ENCODE results near the gene PLCB4.
"Not testable (repeated sequence)": the region's sequence is repeated elsewhere in the genome, so short reads cannot be mapped to it uniquely, and the experiment has no call there.

Gene PLCB4

DNA sequence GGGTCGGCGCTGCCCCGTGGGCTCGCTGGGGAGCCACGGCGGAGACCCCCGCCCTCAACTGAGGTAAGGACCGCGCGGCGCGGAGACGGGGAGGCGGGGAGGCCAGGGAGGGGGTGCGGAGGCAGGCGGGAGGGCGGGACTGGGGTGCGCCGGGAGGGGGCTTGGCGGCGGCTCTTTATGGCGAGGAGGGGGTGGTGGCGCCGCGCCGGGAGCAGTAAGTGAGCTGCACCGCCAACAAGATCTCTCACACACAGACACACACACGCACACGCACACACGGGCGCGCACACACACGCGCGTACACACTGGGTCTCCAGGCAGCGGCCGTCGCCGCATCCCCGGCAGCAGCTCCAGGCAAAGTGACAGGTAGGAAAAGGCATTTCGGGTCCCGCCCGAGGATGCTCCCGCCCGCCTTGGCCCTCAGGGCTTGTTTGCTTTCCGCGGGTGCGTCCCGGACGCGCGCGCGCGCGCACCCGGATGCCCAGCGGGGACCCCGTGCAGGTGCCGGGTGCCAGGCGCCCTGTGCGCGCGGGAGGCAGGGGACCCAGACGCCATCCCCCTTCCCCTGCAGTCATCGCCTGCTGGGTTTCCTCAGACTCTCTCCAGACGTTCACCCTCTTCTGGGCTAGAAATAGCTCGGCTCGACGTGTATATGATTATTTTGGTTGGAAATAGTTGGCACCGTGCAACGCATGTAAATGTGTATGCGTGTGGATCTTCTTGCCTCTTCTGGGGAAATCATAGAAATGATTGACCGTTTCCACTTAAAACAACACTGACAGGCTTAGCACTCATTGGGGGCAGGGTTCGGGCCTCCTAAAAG, at the start of gene PLCB4:
TSS of gene PLCB4 (plus strand) at position 247 of the 823 bp plus-strand sequence. CDS start 238,728 bp downstream, outside the sequence.
- no peak for DNase-seq

DNA sequence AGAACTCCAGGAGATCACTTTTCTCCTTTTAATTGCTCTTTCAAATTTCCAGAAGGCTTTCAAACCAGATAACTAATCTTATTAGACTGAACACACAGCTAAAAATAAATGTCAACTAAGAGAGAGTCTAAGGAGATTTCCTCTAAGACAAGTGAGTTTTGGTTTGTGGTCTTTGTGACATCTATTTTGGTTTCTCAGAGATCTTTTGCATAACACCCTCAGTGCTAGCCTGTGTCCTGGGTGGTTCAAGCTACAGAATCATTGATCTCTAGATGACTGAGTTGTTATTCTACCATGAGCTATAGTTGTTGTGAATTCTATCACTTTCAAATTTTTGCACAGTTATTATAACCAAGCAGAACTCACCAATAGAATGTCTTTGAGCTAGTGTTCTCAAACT, 49.1 kb upstream of the PLCB4 start:
- no peak for DNase-seq

DNA sequence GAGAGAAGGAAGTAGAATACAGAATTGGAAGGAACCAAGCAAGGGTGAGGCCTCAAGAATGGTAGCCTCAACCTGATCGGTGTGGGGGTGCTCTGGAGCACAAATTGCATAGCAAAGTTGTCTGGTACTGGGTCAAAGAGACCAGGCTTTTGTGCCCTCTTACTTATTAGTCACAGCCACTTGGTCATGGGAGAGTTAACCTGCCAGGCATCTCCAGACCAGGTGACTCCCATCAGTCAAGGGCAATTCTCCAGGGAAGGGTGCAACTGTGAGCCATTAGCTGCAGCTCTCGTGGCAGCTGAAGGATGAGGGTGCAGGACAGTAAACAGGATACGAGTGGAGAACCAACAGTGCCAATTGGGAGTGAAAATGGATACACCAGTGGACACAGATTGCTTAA, 47.7 kb upstream of the PLCB4 start:
- no peak for DNase-seq

DNA sequence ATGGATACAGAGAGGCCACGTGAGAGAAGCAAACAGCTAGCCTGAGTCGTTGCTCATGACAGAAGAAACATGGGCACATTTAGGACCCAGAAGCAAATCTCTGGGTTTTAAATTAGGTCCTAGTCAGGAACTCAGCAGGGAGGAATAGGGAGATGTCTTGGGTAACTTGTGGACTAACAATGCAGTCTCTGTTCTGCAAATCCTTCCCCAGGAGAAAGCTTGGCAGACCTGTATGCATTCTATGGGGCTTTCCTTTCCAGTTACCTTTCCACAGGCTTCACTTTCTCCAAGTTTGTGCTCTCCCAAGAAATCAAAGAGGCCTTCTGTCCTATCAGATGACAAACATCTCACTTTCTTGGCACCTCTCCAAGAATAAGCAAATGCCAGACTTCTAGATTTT, 47.2 kb upstream of the PLCB4 start:
- no peak for DNase-seq

DNA sequence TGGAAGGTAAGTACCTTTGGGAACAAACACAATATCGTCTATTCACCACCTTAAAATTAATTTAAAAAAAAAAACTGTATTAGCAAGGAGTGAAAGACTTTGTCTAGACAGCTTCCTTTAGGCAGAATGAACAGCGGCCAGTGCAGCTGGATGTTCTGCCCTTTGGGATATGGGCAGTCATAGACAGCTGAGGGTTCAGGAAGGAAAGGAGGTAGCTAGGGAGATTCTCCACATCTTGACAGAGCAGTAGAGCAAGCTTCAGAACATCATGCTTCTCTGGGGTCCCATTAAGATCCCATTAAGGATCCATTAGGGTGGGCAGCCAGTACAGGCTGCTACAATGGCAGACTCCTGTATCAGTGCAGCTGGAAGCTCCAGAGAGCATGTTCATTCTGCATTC, 46.5 kb upstream of the PLCB4 start:
- DNase-seq, result no peak

DNA sequence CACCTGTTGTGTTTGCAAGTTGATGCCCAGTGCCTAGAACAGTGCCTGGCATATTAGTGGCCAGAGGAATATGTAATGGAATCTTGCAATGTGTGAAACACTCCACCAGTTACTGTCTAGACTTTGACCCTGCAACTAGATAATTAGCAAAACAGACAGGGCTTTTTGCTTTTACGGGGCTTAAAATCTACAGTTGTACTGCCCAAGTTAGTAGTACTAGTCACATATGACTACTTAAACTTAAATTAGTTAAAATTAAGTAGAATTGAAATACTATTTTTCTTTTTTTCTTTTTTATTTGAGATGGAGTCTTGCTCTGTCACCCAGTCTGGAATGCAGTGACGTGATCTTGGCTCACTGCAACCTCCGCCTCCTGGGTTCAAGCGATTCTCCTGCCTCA, 44.3 kb upstream of the PLCB4 start:
- DNase-seq, result no peak

DNA sequence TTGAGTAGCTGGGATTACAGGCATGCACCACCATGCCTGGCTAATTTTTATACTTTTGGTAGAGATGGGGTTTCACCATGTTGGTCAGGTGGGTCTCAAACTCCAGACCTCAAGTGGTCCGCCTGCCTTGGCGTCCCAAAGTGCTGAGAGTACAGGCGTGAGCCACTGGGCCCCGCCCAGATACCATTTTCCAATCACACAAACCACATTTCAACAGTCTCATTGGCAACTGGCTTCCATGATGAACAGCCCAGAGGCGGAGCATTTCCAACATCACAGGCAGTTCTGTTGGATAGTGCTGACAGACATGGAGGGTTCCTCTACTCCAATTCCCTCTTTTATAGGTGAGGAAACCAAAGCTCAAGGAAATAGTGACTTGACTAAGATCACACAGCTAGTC, 43.9 kb upstream of the PLCB4 start:
- no peak for DNase-seq

DNA sequence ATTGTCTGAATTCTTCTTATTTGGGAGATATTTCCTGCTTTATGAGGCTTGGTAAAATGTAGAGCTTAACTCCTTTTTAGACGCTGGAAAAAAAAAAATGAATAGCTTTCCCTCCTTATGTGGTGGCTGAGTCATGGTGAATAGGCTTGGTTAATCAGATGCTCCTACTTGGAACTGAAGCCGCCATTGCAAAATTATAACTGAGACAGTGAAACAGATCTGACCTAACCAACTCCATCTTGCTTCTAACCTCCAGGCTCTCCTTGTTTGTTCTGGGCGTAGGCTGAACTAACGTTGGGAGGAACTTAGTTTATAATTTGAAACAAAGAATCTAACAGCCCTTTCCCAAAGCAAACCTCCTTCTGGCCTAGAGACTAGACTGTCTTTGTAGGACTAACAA, 43.2 kb upstream of the PLCB4 start:
- DNase-seq, result no peak

DNA sequence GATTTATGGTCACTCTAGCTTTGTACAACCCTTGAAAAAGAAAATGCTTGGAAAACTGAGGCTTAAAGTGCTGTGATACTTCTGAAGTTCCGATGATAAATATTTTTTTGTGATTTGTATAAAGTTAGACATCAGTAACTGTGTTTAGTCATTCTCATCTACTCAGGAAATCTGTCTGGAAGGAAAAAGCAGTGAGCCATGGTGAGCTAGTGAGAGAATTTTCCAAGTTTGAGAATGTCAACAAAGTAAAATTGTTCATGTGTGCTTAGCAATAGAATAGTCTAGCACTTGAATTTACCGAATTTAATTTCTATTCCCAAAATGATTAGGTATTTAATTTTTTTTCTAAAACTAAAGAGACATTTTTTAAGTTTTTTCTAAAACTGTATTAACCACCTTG, 41.3 kb upstream of the PLCB4 start:
- no peak for DNase-seq

DNA sequence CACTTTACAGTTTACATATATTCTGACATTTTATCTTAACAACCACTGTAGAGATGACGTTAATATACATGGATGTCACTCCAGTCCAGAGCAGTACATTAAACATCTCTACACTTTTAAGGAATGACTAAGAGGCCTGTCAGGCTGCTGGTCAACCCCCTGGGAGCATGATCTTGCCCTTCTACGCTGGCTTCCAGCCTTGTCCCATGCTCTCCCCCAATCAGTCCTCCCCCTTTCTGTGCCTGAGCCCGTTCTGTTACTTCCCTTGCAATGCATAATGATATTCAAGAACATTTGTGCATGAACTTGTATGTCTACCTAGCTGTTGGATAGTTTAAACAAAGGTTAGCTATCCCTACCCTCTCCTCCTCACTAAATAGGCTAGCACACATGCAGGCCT, 40.5 kb upstream of the PLCB4 start:
- no peak for DNase-seq

DNA sequence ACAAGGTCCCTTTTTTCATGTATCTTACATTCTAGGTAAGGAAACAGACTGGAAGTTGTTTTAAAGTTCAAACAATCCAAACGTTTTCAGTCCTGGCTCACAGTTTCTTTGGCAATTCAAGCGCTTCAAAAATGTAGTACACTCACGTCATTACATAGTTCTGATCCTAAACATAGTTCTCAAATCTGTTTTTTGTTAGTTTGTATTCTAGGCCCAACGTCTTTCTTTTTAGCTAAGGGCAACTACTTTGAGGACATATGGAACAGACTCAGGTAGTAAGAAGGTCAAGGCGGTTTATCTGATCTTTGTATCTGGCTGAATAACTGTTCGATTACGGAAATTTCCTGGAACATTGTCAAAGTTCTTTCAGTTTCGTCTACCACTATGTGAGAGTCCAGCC, 36.9 kb upstream of the PLCB4 start:
- DNase-seq, result no peak

DNA sequence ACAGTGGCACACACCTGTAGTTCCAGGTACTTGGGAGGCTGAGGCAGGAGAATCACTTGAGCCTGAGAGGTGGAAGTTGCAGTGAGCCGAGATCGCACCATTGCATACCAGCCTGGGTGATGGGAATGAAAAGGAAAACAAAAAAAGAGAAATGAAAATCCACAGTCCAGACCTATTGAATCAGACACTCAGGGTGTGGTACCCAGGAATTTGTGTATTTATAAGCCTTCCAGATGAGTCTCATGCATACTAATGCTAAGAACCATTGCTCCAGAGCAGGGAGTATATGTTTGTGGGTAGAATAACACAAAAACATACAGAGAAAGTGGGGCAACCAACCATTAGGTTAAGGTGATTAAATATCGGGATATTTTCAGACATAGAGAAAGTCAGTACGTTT, 36.1 kb upstream of the PLCB4 start:
- no peak for DNase-seq

DNA sequence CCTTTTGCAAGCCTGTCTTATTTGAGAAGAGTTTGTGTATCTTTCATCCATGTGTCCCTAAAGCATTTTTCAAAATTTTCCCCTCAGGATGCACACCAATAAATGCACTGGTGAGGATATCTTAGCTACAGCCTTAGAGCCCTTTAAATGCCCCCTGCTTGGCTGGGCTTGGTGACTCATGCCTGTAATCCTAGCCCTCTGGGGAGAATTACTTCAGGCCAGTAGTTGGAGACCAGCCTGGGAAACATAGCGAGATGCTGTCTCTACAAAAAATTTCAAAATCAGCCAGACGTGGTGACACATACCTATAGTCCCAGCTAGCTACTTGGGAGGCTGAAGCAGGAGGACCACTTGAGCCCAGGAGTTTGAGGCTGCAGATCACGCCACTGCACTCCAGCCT, 33.8 kb upstream of the PLCB4 start:
- no peak for DNase-seq

DNA sequence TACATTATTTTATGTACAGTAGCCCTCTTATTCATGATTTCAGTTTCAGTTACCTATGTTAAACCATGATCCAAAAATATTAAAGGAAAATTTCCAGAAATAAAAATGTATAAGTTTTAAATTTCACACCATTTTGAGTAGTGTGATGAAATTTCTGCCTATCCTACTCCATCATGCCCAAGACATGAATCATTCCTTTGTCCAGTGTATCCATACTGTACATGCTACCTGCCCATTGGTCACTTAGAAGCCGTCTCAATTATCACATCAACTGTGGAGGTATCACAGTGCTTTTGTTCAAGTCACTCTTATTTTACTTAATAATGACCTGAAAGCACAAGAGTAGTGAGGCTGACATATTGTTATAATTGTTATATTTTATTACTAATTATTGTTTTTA, 32.3 kb upstream of the PLCB4 start:
- DNase-seq, result no peak

DNA sequence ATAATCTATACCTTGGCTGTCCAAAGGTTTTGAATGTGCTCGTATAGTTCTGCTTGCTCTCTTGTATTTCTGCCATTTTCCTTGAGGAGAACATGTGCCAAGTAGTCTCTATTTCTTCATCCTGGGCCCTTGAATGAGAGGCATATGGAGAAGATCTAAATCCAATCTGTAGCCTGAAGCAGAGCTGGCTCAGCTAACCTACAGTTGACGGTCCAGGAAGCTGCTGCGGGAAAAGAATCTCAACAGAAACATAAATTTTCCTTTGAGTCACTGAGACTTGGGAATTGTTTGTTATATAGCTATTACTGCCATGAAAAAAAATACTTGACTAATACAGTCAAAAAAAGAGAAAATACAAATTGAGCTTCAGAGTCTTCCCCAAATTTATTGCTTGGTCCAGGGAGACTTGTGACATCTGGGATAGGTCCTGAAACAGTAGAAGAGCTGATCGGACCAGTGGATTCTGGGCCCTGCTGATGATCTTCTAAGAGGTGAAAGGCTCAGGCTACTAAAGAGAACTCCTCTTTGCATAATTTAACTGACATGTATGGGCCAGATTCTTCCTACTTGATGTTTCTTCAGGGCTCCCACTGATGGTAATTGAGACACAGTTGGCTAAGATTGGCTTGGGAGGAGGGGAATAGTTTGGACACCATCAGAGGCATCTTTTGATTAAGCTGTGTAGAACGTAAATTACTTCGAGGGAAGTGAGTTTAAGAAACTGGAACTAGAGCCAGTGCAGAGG, 29.9 kb upstream of the PLCB4 start:
- DNase-seq, result no peak

DNA sequence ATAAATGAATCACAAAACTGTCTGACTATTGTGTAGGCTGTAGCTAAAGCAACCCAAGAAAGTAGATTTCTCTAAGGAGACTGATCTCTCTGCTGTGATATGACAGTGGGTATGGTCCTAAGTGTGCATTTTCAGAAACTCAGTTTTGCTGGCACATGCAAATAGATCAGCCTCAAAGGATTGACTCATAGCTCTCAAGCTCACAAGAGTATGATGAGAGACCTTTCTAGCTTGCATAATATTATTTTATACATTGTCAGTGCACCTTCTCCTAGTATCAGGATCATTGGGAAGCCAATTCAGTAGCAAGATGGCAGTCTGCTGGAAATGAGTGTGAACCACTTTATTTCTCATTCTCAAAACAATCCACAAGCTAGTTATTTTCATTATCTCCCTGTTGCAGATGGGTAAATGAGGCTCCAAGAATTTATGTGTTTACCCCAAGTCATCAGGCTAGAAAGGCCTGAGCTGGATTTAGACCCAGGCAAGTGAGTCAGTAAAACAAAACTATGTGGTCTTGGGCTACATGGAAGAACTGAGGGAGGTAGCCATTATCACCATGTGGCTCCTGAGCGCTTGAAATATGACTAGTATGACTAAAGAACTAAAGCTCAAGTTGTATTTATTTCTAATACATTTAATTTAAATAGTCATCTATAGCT, 27.9 kb upstream of the PLCB4 start:
- no peak for DNase-seq

DNA sequence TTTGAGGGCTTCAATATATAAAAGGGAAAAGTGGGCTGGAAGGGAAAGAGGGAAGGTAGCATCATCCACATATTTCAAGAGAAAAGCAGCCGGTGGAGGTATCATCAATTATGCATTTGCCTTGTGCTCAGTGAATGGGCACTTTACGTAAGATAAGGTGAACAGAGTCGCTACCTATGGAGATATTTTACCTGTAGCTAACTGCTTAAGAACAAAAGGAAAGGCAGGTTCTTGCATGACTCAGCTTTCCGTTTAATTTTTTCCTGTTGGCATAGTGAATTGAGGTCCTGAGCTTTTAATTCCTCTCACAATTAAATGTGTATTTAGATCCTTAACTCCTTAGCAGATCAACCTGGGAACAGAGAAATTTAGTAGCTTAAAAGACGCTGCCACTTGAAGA, 25.5 kb upstream of the PLCB4 start:
- DNase-seq, result no peak

DNA sequence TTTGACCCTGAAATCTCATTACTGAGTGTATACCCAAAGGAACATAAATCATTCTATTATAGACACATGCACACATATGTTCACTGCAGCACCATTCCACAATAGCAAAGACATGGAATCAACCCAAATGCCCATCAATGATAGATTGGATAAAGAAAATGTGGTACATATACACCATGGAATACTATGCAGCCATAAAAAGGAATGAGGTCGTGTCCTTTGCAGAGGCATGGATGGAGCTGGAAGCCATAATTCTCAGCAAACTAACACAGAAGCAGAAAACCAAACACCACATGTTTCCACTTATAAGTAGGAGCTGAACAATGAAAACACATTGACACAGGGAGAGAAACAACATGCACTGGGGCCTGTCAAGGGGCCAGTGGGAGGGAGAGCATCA, 21.0 kb upstream of the PLCB4 start:
- DNase-seq, result not testable (repeated sequence)

DNA sequence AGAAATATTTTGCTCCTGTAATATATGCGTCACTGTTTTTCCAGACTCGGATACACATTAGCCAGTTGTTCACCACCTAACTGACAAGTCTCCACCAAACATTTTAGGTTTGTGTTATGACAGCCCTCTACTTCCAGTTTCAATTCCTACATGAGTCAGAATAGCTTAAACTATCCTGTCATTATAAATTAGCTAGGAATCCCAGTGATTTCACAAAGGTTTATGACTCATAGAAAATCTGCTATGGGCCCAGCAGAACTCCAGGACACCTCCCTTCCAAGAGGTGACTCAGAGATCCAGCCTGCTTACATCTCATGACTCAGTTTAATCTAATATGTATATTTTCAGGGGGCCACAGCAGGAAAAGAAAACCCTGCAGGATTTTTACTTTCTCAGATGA, 17.4 kb upstream of the PLCB4 start:
- DNase-seq, result no peak

DNA sequence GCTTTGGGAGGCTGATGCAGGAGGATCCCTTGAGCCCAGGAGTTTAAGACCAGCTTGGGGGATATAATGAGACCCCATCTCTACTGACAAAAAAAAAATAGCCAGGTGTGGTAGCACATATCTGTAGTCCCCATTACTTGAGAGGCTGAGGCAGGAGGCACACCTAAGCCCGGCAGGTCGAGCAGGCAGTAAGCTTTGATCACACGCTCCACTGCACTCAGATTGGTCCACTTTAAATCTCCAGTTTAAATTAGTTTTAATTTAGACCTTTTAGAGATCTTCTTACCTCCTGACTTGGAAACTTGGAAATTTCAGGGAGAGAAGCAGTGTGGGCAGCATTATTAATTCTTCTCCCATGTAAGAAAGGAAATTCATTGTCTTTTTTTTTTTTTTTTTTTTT, 16.8 kb upstream of the PLCB4 start:
- no peak for DNase-seq

DNA sequence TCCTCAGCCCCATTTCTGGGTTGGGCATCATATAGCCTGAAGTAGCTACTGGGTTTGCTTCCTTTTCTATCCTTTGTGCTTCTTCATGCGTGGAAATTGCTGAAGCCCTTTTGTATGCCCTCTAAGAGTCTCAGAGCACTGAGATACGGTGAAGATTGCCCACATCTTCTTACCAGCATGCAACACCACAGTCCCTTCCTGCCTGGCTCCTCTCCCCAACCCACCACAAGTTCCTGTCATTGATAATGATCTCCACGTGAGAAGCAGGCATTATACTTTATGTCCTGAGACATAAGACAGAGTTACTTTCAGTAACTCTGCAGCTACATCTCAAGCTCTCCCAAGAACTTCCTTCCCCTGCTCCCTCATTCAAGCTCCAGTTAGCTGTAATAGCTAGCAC, 15.8 kb upstream of the PLCB4 start:
- no peak for DNase-seq

DNA sequence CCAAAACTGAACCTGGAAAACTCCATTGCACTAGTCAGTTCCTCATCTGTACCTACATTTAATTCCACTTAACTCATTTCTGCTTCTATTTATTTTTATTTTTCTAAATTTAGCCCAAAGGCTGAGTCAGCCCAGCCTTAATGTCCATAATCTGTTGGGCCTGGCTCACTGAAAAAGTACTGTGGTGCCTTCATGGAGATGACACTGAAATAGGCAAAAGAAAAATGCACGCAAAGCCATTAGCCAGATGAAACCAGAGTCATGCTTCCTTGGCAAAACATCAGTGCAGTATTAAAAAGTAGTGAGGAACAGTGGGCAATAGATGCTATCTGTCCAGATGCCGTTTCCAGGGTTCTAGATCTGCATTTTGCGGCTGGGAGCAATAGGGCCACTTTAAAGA, 14.7 kb upstream of the PLCB4 start:
- no peak for DNase-seq

DNA sequence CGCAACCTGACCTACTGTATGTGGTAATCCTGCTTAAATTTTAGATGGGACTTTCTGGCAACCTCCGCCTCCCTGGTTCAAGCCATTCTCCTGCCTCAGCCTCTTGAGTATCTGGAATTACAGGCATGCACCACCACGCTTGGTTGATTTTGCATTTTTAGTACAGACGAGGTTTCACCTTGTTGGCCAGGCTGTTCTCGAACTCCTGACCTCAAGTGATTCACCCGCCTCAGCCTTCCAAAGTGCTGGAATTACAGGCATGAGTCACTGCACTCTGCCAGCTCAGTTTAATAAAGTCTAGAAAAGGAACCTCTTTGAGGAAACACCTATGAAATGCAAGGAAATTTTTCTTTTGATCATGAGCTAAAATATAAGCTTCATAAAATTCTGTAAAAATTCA, 9.0 kb upstream of the PLCB4 start:
- no peak for DNase-seq

DNA sequence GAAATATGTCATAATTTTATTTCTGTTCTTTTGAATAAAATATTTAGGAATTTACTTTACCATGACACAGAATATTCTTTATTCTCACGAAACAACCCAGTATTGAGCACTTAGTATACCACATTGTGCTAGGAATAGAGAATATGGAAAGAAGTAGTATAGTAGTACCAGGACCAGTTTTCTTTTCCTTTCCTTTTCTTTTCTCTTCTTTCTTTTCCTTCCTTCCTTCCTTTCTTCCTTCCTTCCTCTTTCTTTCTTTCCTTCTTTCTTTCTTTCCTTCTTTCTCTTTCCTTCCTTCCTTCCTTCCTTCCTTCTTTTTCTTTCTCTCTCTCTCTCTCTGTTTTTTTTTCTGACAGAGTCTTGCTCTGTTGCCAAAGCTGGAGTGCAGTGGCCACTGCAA, 7.5 kb upstream of the PLCB4 start:
- DNase-seq, result no peak

Measured in activated CD4-positive, alpha-beta T cell treated with anti-CD3 and anti-CD28 coated beads, Interleukin-10, Interleukin-2, amounts not matched to agents 100 ng/mL and 50 ng/mL, durations not matched to agents 16 hours and 8 hours (primary cell).